Stomach smooth muscle (tissue), 2 donors: ENCODE data around the gene LIX1.

Experiments
- H3K27ac ChIP-seq: one replicate; pipeline ENCODE4 v1.7.0; 2013; ENCODE audit warnings: mild to moderate bottlenecking, low read length, inconsistent platforms
- H3K27me3 ChIP-seq, 2 donors: one replicate each; pipeline ENCODE4 v1.7.0; 2013; ENCODE audit warnings: low read length in 2 of 2; ENCODE audit not compliant: insufficient read depth in 2 of 2, control insufficient read depth in 1 of 2
- H3K36me3 ChIP-seq, 2 donors: one replicate each; pipeline ENCODE4 v1.7.0; 2013; ENCODE audit warnings: low read length in 2 of 2; ENCODE audit not compliant: control insufficient read depth in 2 of 2, insufficient read depth in 2 of 2
- H3K4me1 ChIP-seq: one replicate; pipeline ENCODE4 v1.7.0; 2013; ENCODE audit warnings: low read length; ENCODE audit not compliant: control insufficient read depth, insufficient read depth
- H3K4me3 ChIP-seq, 2 donors: one replicate each; pipeline ENCODE4 v1.7.0; 2013; ENCODE audit warnings: low read length in 2 of 2
- H3K9ac ChIP-seq, 2 donors: one replicate each; pipeline ENCODE4 v1.7.0; 2013; ENCODE audit warnings: low read length in 2 of 2, mild to moderate bottlenecking in 1 of 2
- H3K9me3 ChIP-seq, 2 donors: one replicate each; pipeline ENCODE4 v1.7.0; 2013; ENCODE audit warnings: low read length in 2 of 2; ENCODE audit not compliant: control insufficient read depth in 2 of 2
- donor health status: healthy.
- donor health status: Pancreatic carcinoma.

The LIX1 gene

DNA sequence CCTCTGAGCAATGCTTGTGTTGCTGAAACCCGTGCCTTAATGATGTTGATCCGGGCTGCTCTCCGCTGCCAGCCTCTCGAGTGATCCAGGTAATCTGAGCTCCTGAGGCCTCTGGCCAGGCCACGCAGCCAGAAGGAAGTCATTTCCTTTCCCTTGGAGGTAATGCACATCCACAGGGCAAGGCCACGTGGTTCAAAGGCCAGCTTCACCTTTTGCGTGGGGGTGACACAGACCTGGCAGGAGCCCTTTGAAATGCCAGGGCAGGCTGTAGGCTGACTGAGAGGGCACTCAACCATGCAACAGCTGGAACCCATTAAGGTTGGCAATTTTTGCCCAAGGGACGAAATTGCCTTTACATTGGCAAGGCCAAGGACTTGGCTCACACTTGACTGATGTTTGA is 80.4 kb downstream of the LIX1 start:
- Histone ChIP-seq H3K9ac (no peak overlapping the region), H3K4me3 (no peak overlapping the region), H3K9me3 (peaks cover 0 to 2% of the 10 kb centered on the region in 2 donors), H3K4me1 (no peaks in the 10 kb centered on the region), H3K36me3 (no peaks in the 10 kb centered on the region), H3K27me3 (no peaks in the 10 kb centered on the region), H3K27ac (no peak overlapping the region)

DNA sequence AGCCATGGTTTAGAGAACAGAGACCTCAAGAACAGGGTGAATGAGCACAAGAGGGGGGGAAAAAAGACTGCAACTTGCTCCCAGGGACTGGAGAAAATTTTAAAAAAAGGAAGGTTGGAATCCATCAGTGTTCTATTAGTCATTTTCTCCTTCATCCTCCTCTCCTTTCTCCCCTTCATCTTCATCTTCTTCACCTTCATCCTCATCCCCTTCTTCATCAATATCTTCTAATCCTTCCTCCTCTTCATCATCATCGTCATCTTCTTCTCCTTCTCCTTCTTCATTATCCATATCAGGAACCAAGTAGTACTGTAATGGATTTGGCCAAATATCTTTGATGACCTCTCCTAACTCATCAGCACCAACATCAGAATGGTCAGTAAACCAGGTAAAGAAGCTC is 86.1 kb downstream of the LIX1 start:
- no peaks in the 10 kb centered on the region for H3K27me3 ChIP-seq
- no peak overlapping the region for H3K9ac ChIP-seq
- H3K9me3 ChIP-seq = peaks cover 0 to 2% of the 10 kb centered on the region in 2 donors
- H3K4me3 ChIP-seq = no peak overlapping the region
- no peaks in the 10 kb centered on the region for H3K36me3 ChIP-seq
- H3K4me1 ChIP-seq = no peaks in the 10 kb centered on the region
- H3K27ac ChIP-seq = no peak overlapping the region

DNA sequence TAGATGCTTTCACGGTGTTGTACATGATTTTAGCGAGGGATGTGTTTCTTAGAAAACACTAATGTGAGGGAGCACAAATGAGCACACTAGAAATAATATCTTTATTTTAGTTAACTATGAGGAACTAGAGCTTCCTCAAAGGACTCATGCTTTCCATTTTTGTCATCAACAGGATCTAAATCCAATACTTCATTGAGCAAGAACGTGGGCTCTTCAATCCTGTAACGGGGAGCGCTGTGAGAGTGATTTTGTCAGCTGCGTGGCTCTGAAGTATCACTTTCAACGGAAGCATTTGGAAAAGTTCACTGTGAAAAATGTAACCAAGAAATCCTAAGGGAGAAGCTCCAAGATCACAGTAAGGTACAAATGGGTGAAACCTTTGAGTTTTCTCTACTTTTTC is 93.2 kb downstream of the LIX1 start:
- Histone ChIP-seq H3K27ac (no peak overlapping the region), H3K36me3 (no peaks in the 10 kb centered on the region), H3K9ac (no peak overlapping the region), H3K4me1 (peaks cover under 1% of the 10 kb centered on the region), H3K27me3 (no peaks in the 10 kb centered on the region), H3K4me3 (no peak overlapping the region), H3K9me3 (no peaks in the 10 kb centered on the region)

DNA sequence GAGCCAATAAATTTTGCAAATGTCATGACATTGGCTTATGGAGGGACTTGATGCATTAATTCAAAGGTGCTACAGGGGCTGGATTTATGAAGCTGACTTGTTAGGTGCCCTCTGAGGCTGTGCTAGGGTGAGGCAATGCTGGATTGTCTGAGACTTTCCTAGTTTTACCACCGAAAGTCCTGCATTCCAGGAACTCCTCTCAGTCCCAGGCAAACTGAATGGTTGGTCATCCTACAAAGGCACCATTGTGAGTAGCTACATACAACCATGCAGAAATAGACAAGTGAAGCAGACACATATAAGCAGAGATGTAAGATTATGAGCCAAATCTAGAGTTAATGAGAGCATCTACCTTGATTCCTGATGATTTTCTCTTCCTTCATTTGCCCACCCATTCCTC is 95.3 kb downstream of the LIX1 start:
- Histone ChIP-seq H3K27ac (no peak overlapping the region), H3K27me3 (no peaks in the 10 kb centered on the region), H3K9me3 (no peaks in the 10 kb centered on the region), H3K36me3 (no peaks in the 10 kb centered on the region), H3K4me3 (no peak overlapping the region), H3K9ac (no peak overlapping the region), H3K4me1 (peaks cover 2% of the 10 kb centered on the region)

DNA sequence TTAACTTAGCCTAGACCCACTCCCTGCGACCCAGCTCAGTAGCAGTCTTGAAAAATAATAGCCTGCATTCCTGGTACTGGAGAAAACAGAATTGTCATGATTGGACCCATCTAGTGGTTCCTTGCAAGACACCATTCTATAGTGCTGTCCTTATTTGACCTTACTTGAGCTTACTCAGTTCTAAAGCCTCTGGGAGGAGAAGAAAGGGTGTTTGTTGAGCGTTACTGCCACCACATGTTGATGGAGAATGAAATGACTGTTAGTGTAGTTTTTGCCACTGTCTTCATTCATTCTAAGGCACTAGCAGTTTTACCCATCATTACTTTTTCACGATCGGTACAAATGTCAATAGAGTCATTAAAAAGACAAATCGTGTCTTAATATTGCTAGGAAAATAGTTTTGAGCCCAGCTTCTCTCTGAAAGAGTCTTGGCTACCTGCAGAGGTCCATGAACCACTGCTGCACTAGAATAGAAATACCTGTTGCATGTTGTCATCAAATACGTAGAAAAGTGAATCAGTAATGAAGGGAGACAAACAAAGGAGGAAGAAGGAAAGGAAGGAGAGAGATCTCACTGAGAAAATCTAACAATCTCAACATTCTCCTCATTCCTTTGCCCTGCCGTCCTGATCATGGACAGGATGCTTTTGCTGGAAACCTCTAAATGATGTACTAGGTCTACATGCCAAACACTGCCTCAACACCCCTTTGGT is 96.0 kb downstream of the LIX1 start:
- peaks cover 2% of the 10 kb centered on the region for H3K4me1 ChIP-seq
- no peaks in the 10 kb centered on the region for H3K27me3 ChIP-seq
- no peak overlapping the region for H3K27ac ChIP-seq
- no peaks in the 10 kb centered on the region for H3K36me3 ChIP-seq
- no peak overlapping the region for H3K9ac ChIP-seq
- no peak overlapping the region for H3K4me3 ChIP-seq
- no peaks in the 10 kb centered on the region for H3K9me3 ChIP-seq

DNA sequence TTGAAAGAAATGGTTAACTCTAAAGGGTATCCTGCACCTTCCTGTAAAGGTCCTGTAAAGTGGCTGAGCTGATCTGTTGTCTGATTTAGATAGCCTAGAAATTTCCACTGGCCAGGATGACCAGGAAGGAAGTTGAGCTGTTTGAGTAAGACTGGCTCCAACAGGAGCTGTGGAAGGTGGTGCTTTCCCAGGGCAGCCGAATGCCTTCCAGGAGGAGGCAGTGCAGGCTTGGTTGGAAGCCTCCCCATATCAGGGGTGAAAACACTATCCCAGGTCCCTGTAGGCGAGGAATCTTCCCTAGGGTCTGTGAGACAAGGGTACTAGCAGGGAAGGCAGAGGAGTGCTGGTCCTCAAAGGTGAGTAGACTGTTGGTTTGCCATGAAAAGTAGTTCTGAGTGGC is 98.4 kb downstream of the LIX1 start:
- no peaks in the 10 kb centered on the region for H3K9me3 ChIP-seq
- H3K27me3 ChIP-seq = no peaks in the 10 kb centered on the region
- no peaks in the 10 kb centered on the region for H3K36me3 ChIP-seq
- no peak overlapping the region for H3K4me3 ChIP-seq
- H3K4me1 ChIP-seq = peaks cover 2% of the 10 kb centered on the region
- no peak overlapping the region for H3K27ac ChIP-seq
- no peak overlapping the region for H3K9ac ChIP-seq

DNA sequence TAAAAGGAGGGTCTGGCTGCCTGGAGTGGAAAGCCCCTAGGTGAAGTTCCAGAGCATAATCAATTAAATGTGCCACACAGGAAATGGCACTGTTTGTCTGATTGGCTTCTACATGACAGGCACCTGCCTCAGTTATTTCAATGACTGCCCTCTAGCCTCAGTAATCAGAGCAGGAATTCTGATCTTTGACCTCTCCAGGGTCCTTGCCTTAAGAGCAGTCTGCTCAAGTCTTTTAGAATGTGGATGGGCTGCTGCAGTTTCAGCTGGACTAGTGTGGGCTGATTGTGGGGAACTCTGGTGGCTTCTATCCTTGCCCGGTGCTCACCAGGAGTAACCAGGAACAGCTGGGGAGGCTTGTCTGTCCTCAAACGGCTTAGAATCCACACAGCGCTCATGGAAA is 98.9 kb downstream of the LIX1 start:
- no peak overlapping the region for H3K4me3 ChIP-seq
- H3K9ac ChIP-seq = no peak overlapping the region
- peaks cover 2% of the 10 kb centered on the region for H3K4me1 ChIP-seq
- H3K27me3 ChIP-seq = no peaks in the 10 kb centered on the region
- no peaks in the 10 kb centered on the region for H3K9me3 ChIP-seq
- H3K27ac ChIP-seq = no peak overlapping the region
- H3K36me3 ChIP-seq = no peaks in the 10 kb centered on the region

DNA sequence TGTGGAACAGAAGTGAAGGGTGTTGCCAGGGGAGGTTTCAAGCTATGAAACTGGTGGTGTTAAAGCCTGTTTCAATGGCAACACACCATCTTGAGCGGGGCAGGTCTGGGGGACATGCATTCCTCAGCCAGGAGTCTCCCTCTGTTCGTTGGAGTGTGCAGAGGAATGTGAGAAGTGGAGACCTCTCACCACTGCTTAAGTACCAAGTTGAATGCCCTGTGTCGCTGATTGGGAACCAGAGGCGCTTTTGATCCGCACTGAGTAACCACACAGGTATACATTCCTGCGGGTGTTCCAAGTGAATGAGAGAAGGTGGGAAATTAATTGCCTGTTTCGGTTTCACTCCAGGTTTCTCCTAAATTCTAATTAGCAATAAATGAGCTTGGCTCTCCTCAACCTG is 99.4 kb downstream of the LIX1 start:
- Histone ChIP-seq H3K27me3 (no peaks in the 10 kb centered on the region), H3K4me1 (peaks cover 2% of the 10 kb centered on the region), H3K4me3 (no peak overlapping the region), H3K9ac (no peak overlapping the region), H3K36me3 (no peaks in the 10 kb centered on the region), H3K27ac (no peak overlapping the region), H3K9me3 (no peaks in the 10 kb centered on the region)
